Esophagus mucosa (tissue), 1 donor: Measurements from ENCODE around the gene GAS7. TPM values are rescaled to one million over a fixed set of nuclear protein-coding genes. Genes with fewer than 3 reads are reported as not detected.
A peak's percentile ranks its signal among the peaks of the same experiment; 100 is the strongest.

Experiments used
- ATAC-seq: fragments of 200-7000 bp; cut with Tn5 transposase; one replicate; pipeline ENCODE4 v1.9.1; 2020
- total RNA-seq: library from RNA; stranded (reverse); gene quantifications from one replicate; pipeline ENCODE4 v1.2.4, GENCODE V29; 2023
- donor health status: DM: yes; HTN: yes; CAD: no.

GAS7 gene
- 17.3 TPM for total RNA-seq

- peak; percentile 44 for ATAC-seq
Observed at GRCh38 chr17:10198509-10199249, at the start of gene GAS7. TSS of gene GAS7 (minus strand) at chr17:10198606.

- no peak for ATAC-seq
Observed at GRCh38 chr17:10247810-10248209, 49.4 kb upstream of the GAS7 start.

DNA sequence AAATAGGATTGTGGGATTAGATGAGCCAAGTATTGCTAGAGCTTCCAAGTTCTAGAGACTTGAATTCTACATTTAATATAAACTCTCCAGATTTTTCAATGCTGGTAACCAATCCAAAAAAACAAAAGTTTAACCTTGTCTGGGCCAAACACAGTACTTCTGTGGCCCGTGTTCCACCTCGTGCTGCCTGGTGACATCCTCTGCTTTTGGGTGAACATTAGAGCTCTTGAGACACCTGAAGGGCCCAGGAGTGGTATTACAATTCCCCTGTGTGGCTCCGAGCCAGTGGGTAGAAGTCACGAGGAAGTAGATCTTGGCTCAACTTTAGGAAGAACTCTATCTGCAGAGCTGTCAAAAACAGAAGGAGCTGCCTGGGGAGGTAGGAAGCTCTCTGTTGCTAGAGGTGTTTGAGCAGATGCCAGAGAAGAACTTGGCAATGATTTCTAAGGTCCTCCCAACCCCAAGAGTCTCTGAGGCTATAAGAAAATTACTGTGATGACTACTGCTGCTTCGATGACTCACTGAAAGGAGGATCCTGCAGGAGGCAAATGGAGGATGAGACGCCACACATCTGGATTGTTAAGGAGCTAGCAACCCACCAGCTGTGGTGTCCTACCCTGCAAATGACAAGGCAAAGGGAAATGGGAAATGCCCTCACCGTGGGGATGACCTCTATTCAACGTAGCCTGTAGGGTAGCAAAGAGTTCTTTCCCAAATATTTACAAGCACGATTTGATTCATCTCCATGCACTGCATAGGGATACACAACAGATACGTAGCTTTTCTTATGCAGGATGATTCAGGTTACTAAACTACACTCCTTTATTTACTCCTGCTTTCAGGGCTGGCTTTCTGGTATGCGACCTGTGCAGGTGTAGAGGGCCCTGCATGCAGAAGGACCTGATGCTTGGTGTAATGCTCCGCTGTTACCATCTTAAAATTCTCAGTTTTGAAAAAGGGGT, 45.8 kb upstream of the GAS7 start:
- ATAC-seq, result no peak

DNA sequence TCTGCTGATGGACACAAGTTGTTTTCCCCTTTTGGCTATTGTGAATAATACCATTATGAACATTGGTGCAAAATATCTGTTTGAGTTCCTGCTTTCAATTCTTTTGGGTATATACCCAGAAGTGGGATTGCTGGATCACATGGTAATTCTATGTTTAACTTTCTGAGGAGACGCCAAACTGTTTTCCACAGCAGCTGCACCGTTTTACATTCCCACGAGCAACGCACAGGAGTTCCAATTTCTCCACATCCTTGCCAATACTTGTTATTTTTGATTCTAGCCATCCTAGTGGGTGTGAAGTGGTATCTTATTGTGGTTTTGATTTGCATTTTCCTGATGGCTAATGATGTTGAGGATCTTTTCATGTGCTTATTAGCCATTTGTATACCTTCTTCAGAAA, 43.4 kb upstream of the GAS7 start:
- no peak for ATAC-seq

- ATAC-seq, result no peak
Observed at GRCh38 chr17:10238661-10239060, 40.3 kb upstream of the GAS7 start.

GRCh38 chr17:10234033-10234432, 35.6 kb upstream of the GAS7 start:
- peak; percentile 72 for ATAC-seq

GRCh38 chr17:10233161-10233560, 34.8 kb upstream of the GAS7 start:
- no peak for ATAC-seq

DNA sequence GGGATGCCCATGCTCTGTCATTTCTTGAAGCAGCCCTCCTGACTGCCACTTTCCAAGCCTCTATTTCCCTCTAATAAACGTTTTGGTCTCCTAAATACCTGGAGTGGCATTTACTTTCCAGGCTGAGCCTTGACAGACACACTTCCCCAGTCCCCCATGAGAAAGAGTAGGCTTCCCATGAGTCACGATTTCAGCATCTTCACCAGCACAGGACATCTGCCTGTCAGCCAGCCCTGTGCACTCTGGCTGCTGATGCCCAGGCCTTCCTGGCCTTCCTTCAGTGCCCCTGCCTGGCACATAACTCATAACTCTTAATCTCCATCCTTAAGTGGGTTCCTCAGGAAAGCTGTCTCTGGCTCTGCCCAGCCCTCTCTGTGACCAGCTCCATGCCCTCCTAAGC, 30.8 kb upstream of the GAS7 start:
- no peak for ATAC-seq

DNA sequence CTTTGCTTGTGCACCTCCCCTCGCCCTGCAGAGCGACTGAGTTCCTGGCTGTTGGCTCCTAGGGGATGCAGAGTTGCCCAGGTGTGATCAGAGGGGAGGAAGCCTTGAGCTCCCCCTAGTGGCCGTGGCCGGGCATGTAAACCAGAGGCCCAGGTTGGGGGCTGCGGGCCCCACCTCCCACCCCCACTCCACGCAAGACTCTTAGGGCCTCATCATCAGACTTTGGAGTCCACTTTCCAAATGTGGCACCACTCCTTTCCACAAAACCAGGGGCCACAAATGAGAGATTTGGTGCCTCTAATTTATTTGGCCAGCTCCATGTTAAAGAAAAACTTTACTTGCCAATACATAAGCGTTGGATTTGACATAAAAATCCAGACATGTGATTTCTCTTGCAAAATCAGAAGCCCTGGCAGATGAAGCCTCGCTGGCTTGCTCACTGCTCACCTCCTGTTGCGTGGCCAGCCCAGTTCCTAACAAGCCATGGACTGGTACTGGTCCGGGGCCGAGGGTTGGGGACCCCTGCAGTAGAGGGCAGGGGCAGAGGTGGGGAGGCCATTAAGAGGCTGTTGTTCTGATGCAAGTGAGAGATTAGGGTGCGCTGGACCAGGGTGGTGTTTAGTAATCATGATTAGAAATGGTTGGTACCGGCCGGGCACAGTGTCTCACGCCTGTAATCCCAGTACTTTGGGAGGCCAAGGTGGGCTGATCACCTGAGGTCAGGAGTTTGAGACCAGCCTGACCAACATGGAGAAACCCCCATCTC, 28.7 kb upstream of the GAS7 start:
- ATAC-seq, result peak; percentile 55

DNA sequence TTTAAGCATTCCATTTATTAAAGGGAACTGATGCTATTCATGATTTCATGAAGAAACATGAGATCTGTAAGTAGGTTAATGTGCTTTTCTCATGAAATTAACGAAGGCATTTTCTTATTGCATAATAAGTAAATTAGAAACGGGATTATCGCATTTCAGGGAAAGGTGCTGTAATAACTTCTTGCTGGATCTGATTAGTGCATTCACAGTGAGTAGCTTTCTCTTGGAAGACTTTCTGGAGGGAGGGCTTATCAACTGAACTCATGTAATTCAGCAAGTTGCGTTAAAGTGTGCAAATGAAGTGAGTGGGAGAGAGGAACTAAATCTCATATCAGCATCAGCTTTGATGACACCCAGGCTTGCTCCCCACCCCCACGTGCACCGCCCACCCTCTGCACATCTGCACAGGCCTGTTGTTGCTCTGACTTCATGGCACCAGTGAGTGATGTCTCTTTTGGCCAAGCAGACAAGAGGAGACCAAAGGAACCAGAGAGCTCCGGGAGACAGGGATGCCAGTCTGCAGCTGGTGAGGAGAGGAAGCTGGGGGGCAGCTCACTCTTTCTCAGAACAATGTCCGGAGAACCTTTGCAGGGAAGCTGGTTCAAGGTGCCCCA, 26.3 kb upstream of the GAS7 start:
- ATAC-seq, result no peak

DNA sequence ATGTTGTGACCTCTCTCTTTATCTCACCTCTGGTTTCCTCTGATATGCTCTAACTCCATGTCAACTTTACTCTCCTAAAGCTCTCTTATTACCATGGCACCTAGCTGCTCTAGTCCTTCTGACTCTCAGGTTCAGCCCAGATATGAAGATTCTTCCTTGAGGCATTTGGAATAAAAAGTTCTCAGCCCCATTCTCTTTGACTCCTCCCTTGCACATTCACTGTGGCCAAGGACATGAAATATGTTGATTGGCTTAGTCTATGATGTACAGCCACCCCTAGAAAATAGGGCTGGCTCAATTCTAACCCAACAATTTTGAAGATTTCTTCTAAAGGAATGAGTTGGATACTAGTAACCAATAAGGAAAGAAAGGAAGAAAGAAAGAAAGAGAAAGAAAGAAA, 20.8 kb upstream of the GAS7 start:
- ATAC-seq, result no peak

- ATAC-seq, result peak; percentile 43
Observed at GRCh38 chr17:10217916-10218315, 19.5 kb upstream of the GAS7 start.

DNA sequence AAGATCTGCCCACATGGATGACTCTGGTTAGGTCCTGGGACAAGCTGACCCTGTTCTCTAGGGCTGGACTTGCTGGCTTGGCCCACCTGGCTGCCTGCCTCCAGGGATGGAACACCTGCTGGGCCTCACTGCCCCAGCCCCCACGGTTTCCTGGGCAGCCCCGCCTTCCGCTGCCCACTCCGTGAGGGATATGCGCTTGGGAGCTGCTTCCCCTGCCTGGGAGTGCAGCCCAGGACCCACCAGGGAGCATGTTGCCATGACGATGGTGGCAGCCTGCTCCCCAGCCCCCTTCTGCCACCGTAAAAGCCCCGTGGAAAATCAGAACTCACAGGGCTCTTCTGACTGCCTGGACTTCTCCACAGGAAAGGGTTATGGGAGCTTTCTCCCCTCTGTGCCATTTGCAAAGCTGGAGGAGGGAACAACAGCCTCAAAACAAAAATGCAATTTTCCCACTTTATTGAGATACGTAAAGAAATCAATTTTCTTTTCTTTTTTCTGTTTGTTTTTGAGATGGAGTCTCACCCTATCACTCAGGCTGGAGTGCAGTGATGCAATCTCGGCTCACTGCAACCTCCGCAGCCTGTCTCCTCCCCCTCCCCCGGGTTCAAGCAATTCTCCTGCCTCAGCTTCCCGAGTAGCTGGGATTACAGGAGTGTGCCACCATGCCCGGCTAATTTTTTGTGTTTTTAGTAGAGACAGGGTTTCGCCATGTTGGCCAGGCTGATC, 18.0 kb upstream of the GAS7 start:
- ATAC-seq, result no peak

GRCh38 chr17:10215286-10215685, 16.9 kb upstream of the GAS7 start:
- no peak for ATAC-seq

- no peak for ATAC-seq
Observed at GRCh38 chr17:10211666-10212065, 13.3 kb upstream of the GAS7 start.

- peak; percentile 52 for ATAC-seq
Observed at GRCh38 chr17:10210151-10210574, 11.8 kb upstream of the GAS7 start.

- no peak for ATAC-seq
Observed at GRCh38 chr17:10208604-10209193, 10.3 kb upstream of the GAS7 start.

GRCh38 chr17:10207153-10207552, 8.7 kb upstream of the GAS7 start:
- ATAC-seq, result no peak

GRCh38 chr17:10205549-10206185, 7.3 kb upstream of the GAS7 start:
- ATAC-seq, result no peak

DNA sequence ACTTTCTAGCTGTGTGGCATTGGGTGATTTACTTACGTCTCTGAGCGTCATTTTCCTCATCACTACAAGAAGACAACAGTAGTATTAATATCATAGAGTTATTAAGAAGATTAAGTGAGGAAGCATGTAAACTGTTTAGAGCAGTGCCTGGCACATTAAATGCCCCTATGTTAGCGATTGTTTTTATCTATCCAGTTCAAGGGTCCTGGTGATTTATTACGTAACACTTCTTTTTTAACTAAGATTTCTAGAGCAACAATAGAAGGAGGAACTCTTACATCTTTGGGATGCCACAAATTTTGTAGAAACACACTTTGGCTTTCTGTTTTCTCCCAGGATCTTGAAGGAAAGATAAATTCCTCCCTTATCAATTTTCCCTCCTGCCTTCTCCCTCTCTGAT, 3.3 kb upstream of the GAS7 start:
- no peak for ATAC-seq

- no peak for ATAC-seq
Observed at GRCh38 chr17:10200645-10201044, 2.2 kb upstream of the GAS7 start.
